ENCODE data around the gene ZFR2. TPM values are rescaled to one million over a fixed set of nuclear protein-coding genes. Genes with fewer than 3 reads are reported as not detected.
A peak's percentile ranks its signal among the peaks of the same experiment; 100 is the strongest.

The ZFR2 gene
- total and polyA plus RNA-seq, 2 of the 8 experiments (the other 6 are each of a cell fraction or from before 2014, with no cell fraction given): 14.5 to 28.4 TPM

GRCh38 chr19:3785938-3786824 is 82.7 kb downstream of the ZFR2 start, which contains the start of gene MATK (continued):
- TF ChIP-seq, protein P1, sequence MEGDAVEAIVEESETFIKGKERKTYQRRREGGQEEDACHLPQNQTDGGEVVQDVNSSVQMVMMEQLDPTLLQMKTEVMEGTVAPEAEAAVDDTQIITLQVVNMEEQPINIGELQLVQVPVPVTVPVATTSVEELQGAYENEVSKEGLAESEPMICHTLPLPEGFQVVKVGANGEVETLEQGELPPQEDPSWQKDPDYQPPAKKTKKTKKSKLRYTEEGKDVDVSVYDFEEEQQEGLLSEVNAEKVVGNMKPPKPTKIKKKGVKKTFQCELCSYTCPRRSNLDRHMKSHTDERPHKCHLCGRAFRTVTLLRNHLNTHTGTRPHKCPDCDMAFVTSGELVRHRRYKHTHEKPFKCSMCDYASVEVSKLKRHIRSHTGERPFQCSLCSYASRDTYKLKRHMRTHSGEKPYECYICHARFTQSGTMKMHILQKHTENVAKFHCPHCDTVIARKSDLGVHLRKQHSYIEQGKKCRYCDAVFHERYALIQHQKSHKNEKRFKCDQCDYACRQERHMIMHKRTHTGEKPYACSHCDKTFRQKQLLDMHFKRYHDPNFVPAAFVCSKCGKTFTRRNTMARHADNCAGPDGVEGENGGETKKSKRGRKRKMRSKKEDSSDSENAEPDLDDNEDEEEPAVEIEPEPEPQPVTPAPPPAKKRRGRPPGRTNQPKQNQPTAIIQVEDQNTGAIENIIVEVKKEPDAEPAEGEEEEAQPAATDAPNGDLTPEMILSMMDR (IDR thresholded peaks at IDR 0.05; ENCODE audit: control extremely low read depth in 1 of 3, insufficient read depth in 1 of 3, low read depth in 1 of 3, low read length in 3 of 3): no peak
- TF ChIP-seq GABPA (IDR thresholded peaks at IDR 0.05; ENCODE audit: borderline replicate concordance, insufficient read depth, low read length) (no peak), MAX (IDR thresholded peaks at IDR 0.05) (no peak), ASH2L (IDR thresholded peaks at IDR 0.05; ENCODE audit: low read length) (peak; percentile 37), HDAC6 (IDR thresholded peaks at IDR 0.05; ENCODE audit: low read depth, low read length) (no peak), SUZ12 (IDR thresholded peaks at IDR 0.05; ENCODE audit: low read length) (0 out of 2 replicates have a peak, but pooled peaks have one; percentile 25), TAF1 (IDR thresholded peaks at IDR 0.05; ENCODE audit: low read depth, low read length) (0 out of 2 replicates have a peak, but pooled peaks have one; percentile 27), SIN3A (conservative IDR thresholded peaks at IDR 0.05 in 1 of 2, IDR thresholded peaks at IDR 0.05 in 1 of 2; ENCODE audit: low read depth in 1 of 2, low read length in 2 of 2) (no peak), TBP (IDR thresholded peaks at IDR 0.05; ENCODE audit: low read depth, low read length) (no peak), ATF3 (IDR thresholded peaks at IDR 0.05; ENCODE audit: insufficient read depth, low read depth, low read length) (no peak), KDM4A (IDR thresholded peaks at IDR 0.05; ENCODE audit: low read depth, low read length, severe bottlenecking) (peak; percentile 72), CREB1 (IDR thresholded peaks at IDR 0.05) (no peak), SRF (IDR thresholded peaks at IDR 0.05; ENCODE audit: low read depth, low read length) (no peak), CHD1 (IDR thresholded peaks at IDR 0.05; ENCODE audit: low read depth, low read length) (no peak)
- TF ChIP-seq, protein P2, sequence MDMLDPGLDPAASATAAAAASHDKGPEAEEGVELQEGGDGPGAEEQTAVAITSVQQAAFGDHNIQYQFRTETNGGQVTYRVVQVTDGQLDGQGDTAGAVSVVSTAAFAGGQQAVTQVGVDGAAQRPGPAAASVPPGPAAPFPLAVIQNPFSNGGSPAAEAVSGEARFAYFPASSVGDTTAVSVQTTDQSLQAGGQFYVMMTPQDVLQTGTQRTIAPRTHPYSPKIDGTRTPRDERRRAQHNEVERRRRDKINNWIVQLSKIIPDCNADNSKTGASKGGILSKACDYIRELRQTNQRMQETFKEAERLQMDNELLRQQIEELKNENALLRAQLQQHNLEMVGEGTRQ (IDR thresholded peaks at IDR 0.05; ENCODE audit: low read length): no peak

All from H1 (cell line).